Measurements from ENCODE around the gene ERMARD. TPM values are rescaled to one million over a fixed set of nuclear protein-coding genes. Genes with fewer than 3 reads are reported as not detected.
A peak's percentile ranks its signal among the peaks of the same experiment; 100 is the strongest.

ERMARD gene
- total and polyA plus RNA-seq, 2 donors (not counting 3 experiments of a cell fraction or from before 2014, with no cell fraction given), result 23.8 to 36.4 TPM

DNA sequence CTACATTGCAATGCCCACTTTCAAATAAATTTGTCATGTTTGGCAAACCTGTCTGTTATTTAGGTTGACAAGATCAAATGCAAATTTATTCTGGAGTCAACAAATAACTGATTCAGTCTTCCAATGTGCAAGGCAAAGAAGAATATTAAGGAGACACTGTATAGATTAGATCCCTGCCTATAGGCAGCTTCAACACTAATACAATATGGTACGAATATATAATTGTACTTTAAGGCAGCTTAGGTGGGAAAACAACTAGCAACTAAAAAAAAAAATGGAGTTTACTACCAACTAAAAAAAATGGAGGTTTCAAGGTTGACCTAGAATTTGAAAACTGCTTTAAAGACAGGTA, 25.4 kb upstream of the ERMARD start:
- Histone ChIP-seq H3K9me1 (replicated peaks; ENCODE audit: control insufficient read depth, extremely low read depth, insufficient read depth, low read length) (no peaks in the 10 kb centered on the region), H3K27ac (ENCODE audit: insufficient read depth, low read depth, low read length) (peak overlapping the region; percentile 95), H3K9ac (replicated peaks; ENCODE audit: extremely low read depth, insufficient read depth, low read length) (no peak overlapping the region), H4K20me1 (replicated peaks; ENCODE audit: control insufficient read depth, extremely low read depth, insufficient read depth, low read length) (no peaks in the 10 kb centered on the region), H2AFZ (ENCODE audit: low read depth, low read length) (no peak overlapping the region), H3K27me3 (ENCODE audit: control insufficient read depth in 2 of 2, insufficient read depth in 2 of 2, low read length in 2 of 2) (no peaks in the 10 kb centered on the region), H3K4me3 (replicated peaks in 1 of 3; ENCODE audit: insufficient read depth in 1 of 3, low read depth in 1 of 3, low read length in 3 of 3) (no peak overlapping the region), H3K4me1 (ENCODE audit: control insufficient read depth, extremely low read depth, insufficient read depth, low read length) (peaks cover 28% of the 10 kb centered on the region), H3K9me3 (replicated peaks; ENCODE audit: control insufficient read depth, insufficient read depth, low read length) (no peaks in the 10 kb centered on the region), H3K36me3 (ENCODE audit: control insufficient read depth in 2 of 2, extremely low read depth in 1 of 2, insufficient read depth in 2 of 2, low read length in 2 of 2) (no peaks in the 10 kb centered on the region), H3K79me2 (ENCODE audit: control insufficient read depth, insufficient read depth, low read length) (peaks cover 15% of the 10 kb centered on the region), H3K4me2 (ENCODE audit: insufficient read depth, low read length) (no peak overlapping the region)
- ChIA-PET CTCF (interaction anchor here (1.1 to 1.8 kb wide), 5 partner anchors 16 to 64 kb away, joined by 3 to 9 read pairs (median 3); partner anchors contain the start of genes C6orf120, DYNLT2, ERMARD and WDR27), POLR2A (no interaction called here)
- dilution Hi-C loops (cut with MboI; ENCODE audit: extremely low pct_ligation_motif_present, low sequenced_read_pairs), result no loop called here
- FAIRE-seq (no peak), DNase-seq (ENCODE audit: low read depth, low spot score) (no peak)
- intact Hi-C loops (cut with micrococcal nuclease), result loop anchor here (10.0 kb wide), 2 partner anchors 209 to 771 kb away; no protein-coding TSS in a partner anchor
- TF ChIP-seq EZH2 (IDR thresholded peaks at IDR 0.05; ENCODE audit: borderline replicate concordance, low read depth, low read length, severe bottlenecking) (no peak), JUN (IDR thresholded peaks at IDR 0.05; ENCODE audit: borderline replicate concordance, insufficient read depth, insufficient read length, low read depth) (no peak), POLR2AphosphoS5 (IDR thresholded peaks at IDR 0.05; ENCODE audit: insufficient read depth, low read depth, low read length) (no peak), POLR2A (IDR thresholded peaks at IDR 0.05; ENCODE audit: low read depth, low read length) (no peak), MYC (IDR thresholded peaks at IDR 0.05; ENCODE audit: low read depth, low read length) (no peak), GATA2 (IDR thresholded peaks at IDR 0.05; ENCODE audit: insufficient read depth, insufficient read length, low read depth, low read length) (no peak), FOS (IDR thresholded peaks at IDR 0.05; ENCODE audit: borderline replicate concordance, insufficient read depth, low read length) (no peak)
- TF ChIP-seq, protein P1, sequence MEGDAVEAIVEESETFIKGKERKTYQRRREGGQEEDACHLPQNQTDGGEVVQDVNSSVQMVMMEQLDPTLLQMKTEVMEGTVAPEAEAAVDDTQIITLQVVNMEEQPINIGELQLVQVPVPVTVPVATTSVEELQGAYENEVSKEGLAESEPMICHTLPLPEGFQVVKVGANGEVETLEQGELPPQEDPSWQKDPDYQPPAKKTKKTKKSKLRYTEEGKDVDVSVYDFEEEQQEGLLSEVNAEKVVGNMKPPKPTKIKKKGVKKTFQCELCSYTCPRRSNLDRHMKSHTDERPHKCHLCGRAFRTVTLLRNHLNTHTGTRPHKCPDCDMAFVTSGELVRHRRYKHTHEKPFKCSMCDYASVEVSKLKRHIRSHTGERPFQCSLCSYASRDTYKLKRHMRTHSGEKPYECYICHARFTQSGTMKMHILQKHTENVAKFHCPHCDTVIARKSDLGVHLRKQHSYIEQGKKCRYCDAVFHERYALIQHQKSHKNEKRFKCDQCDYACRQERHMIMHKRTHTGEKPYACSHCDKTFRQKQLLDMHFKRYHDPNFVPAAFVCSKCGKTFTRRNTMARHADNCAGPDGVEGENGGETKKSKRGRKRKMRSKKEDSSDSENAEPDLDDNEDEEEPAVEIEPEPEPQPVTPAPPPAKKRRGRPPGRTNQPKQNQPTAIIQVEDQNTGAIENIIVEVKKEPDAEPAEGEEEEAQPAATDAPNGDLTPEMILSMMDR (IDR thresholded peaks at IDR 0.05; ENCODE audit: extremely low read depth in 1 of 2, insufficient read depth in 1 of 2, low read depth in 1 of 2, low read length in 2 of 2), result no peak
- TF ChIP-seq, protein P2, sequence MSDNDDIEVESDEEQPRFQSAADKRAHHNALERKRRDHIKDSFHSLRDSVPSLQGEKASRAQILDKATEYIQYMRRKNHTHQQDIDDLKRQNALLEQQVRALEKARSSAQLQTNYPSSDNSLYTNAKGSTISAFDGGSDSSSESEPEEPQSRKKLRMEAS (IDR thresholded peaks at IDR 0.05; ENCODE audit: insufficient read depth, insufficient read length), result no peak
- no TSS peak for BruUV-seq (replicated peaks)

Data from endothelial cell of umbilical vein (primary cell).